ENCODE data around the gene PDK4.

PDK4 gene

GRCh38 chr7:95596198-95597063 lies at the start of gene PDK4:
Gene PDK4 (minus strand): TSS chr7:95596516. CDS start chr7:95596293, 223 bp downstream.
- peak; percentile 37 for DNase-seq (ENCODE audit: low spot score)

- DNase-seq (ENCODE audit: low spot score): no peak
Measured at GRCh38 chr7:95642173-95642572, 45.9 kb upstream of the PDK4 start.

- no peak for DNase-seq (ENCODE audit: low spot score)
Measured at GRCh38 chr7:95636140-95636940, 40.0 kb upstream of the PDK4 start.

- no peak for DNase-seq (ENCODE audit: low spot score)
Measured at GRCh38 chr7:95632609-95633008, 36.3 kb upstream of the PDK4 start.

GRCh38 chr7:95631527-95631926 lies 35.2 kb upstream of the PDK4 start:
- no peak for DNase-seq (ENCODE audit: low spot score)

- no peak for DNase-seq (ENCODE audit: low spot score)
Measured at GRCh38 chr7:95630702-95631458, 34.6 kb upstream of the PDK4 start.

- no peak for DNase-seq (ENCODE audit: low spot score)
Measured at GRCh38 chr7:95628831-95629439, 32.6 kb upstream of the PDK4 start.

- DNase-seq (ENCODE audit: low spot score): no peak
Measured at GRCh38 chr7:95623788-95624187, 27.5 kb upstream of the PDK4 start.

- DNase-seq (ENCODE audit: low spot score): no peak
Measured at GRCh38 chr7:95622859-95623258, 26.5 kb upstream of the PDK4 start.

- no peak for DNase-seq (ENCODE audit: low spot score)
Measured at GRCh38 chr7:95622001-95622549, 25.8 kb upstream of the PDK4 start.

- no peak for DNase-seq (ENCODE audit: low spot score)
Measured at GRCh38 chr7:95621404-95621803, 25.1 kb upstream of the PDK4 start.

- DNase-seq (ENCODE audit: low spot score): no peak
Measured at GRCh38 chr7:95620631-95621030, 24.3 kb upstream of the PDK4 start.

- no peak for DNase-seq (ENCODE audit: low spot score)
Measured at GRCh38 chr7:95619921-95620320, 23.6 kb upstream of the PDK4 start.

- no peak for DNase-seq (ENCODE audit: low spot score)
Measured at GRCh38 chr7:95619517-95619916, 23.2 kb upstream of the PDK4 start.

- no peak for DNase-seq (ENCODE audit: low spot score)
Measured at GRCh38 chr7:95614442-95614940, 18.2 kb upstream of the PDK4 start.

GRCh38 chr7:95611224-95611623 lies 14.9 kb upstream of the PDK4 start:
- no peak for DNase-seq (ENCODE audit: low spot score)

GRCh38 chr7:95609277-95609971 lies 13.1 kb upstream of the PDK4 start:
- DNase-seq (ENCODE audit: low spot score): peak; percentile 6

- DNase-seq (ENCODE audit: low spot score): peak; percentile 71
Measured at GRCh38 chr7:95608359-95609173, 12.2 kb upstream of the PDK4 start.

GRCh38 chr7:95607561-95607960 lies 11.2 kb upstream of the PDK4 start:
- no peak for DNase-seq (ENCODE audit: low spot score)

- DNase-seq (ENCODE audit: low spot score): no peak
Measured at GRCh38 chr7:95605275-95605674, 9.0 kb upstream of the PDK4 start.

Measured in hepatic stellate cell (primary cell).